ENCODE data around the gene CRACR2B. TPM values are rescaled to one million over a fixed set of nuclear protein-coding genes. Genes with fewer than 3 reads are reported as not detected.

The CRACR2B gene
- total RNA-seq, 1 donor from 2014 or later: 0.57 TPM

DNA sequence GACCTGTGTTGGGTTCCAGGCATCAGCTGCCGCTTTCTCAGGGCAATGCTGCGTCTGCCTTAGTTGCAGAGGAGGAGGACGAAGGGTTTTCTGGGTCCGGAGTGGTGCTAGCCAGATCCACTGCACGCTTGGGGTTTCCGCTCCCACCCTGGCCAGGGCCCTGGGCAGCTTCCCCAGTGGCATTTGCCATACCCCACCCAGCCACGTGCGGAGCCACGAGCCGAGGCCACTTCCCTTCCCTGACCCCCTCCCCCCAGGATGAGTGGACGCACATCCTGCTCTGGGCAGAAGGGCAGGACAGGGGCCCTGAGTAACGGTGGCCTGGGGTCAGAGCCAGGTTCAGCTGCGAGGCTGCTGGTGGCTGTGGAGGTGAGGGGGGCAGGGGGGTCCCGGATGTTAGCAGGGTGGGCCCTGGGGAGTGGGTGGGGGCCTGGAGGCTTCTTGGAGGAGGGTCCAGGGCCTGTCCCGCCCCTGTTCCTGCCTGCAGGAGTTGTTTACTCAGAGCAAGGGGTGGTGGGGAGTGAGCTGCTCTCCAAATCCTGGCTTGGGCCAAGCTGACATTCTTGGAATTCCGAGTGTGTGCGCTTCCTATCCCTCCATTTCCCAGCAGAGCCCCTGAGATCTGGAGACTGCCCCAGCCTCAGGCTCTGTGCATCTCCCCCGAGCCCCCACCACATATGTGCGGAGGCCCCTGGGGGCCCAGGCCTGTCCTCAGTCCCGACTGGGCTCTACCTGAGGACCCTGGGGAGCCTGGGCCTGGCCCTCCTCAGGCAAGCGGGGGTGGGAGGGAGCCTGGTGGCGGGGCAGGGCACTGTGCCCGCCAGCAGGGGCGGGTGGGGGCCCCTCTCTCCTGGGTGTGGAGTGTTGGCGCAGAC, 16.3 kb downstream of the CRACR2B start:
- Mint-ChIP-seq H3K9me3 (ENCODE audit: low read depth) (no peaks in the 10 kb centered on the region), H3K4me1 (ENCODE audit: low read depth) (peaks cover 56% of the 10 kb centered on the region), H3K27me3 (ENCODE audit: low read depth) (no peaks in the 10 kb centered on the region), H3K4me3 (ENCODE audit: unreplicated experiment) (peak overlapping the region; percentile 85), H3K27ac (ENCODE audit: unreplicated experiment) (peak overlapping the region; percentile 94), H3K36me3 (ENCODE audit: low read depth) (peaks cover 4% of the 10 kb centered on the region)
- DNase-seq (ENCODE audit: low spot score): no peak
- TF ChIP-seq, protein P1, sequence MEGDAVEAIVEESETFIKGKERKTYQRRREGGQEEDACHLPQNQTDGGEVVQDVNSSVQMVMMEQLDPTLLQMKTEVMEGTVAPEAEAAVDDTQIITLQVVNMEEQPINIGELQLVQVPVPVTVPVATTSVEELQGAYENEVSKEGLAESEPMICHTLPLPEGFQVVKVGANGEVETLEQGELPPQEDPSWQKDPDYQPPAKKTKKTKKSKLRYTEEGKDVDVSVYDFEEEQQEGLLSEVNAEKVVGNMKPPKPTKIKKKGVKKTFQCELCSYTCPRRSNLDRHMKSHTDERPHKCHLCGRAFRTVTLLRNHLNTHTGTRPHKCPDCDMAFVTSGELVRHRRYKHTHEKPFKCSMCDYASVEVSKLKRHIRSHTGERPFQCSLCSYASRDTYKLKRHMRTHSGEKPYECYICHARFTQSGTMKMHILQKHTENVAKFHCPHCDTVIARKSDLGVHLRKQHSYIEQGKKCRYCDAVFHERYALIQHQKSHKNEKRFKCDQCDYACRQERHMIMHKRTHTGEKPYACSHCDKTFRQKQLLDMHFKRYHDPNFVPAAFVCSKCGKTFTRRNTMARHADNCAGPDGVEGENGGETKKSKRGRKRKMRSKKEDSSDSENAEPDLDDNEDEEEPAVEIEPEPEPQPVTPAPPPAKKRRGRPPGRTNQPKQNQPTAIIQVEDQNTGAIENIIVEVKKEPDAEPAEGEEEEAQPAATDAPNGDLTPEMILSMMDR (IDR thresholded peaks at IDR 0.05): no peak

DNA sequence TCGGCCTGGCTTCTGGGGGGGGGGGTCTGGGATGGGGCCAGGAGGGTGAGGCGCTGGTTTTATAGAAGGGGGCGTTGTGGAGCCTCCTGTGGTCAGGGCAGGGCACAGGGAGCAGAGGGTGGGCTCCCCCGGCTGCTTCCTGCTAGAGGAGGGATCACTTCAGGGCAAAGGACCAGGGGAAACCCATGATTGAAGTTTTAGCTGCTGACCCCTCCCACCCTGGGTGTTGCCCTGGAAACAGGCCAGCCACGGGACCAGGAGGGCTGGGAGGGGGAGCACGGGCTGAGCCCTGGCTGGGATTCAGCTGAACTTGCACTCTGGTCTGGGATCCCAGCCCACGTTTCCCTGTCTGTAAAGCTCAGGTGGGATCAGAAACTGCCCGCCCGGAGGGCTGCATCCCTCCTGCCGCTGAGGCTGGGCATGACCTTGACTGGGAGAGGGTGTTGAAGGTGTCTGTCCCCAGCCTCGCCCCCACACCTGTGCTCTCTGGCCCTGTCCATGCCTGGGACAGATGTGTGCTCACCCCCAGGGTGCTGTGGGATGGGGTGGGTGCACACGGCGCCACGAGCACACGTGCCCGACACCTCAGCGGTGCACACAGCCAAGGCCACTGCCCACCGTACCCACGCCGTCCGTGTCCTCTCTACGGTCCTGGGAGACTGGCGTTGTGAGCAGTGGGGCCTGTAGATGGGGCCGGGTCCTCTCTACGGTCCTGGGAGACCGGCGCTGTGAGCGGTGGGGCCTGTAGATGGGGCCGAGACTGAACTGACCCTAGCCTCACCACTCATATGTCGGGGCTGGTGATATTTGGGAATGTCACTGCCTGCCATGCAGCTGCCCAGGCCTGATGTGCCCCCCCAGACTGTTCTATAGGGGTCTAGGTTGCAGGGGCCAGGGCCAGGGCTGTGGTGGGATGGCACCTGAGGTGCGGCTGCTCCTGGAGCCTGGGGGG, 17.2 kb downstream of the CRACR2B start:
- H3K27ac Mint-ChIP-seq (ENCODE audit: unreplicated experiment): peak overlapping the region; percentile 85
- TF ChIP-seq, protein P1 (IDR thresholded peaks at IDR 0.05): peak; percentile 57
- H3K4me1 Mint-ChIP-seq (ENCODE audit: low read depth): peaks cover 52% of the 10 kb centered on the region
- H3K27me3 Mint-ChIP-seq (ENCODE audit: low read depth): no peaks in the 10 kb centered on the region
- H3K36me3 Mint-ChIP-seq (ENCODE audit: low read depth): peaks cover 3% of the 10 kb centered on the region
- no peaks in the 10 kb centered on the region for H3K9me3 Mint-ChIP-seq (ENCODE audit: low read depth)
- no peak for DNase-seq (ENCODE audit: low spot score)
- peak overlapping the region; percentile 60 for H3K4me3 Mint-ChIP-seq (ENCODE audit: unreplicated experiment)

DNA sequence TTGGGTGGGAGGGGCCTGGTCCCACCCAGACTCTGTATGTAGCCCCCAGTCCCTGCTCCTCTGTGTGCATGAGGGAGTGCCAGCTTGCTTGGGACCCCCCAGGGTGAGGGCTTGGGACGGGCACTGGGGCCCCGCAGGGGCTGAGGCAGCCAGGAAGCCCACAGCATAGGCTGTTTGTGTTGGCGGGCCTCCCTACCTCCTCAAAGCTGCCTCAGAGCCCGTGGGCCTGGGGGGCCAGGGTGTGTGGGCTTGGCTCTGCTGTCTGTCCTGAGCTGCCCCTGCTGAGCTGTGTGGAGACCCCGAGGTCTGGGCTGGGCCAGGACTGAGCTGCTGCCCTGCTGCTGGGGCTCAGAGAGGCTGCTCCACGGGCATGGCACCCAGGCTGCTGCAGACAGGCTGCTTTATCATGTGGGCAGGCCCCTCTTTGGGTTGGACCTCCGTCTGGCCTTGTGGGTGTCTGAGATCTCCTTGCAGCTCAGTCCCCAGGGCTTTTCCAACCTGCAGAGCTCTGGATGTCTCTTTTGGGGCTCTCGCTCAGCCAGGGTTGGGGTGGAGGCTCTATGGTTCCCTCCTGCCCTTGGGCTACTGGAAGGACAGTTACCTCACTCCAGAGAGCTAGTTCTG, 18.3 kb downstream of the CRACR2B start:
- H3K9me3 Mint-ChIP-seq (ENCODE audit: low read depth): no peaks in the 10 kb centered on the region
- peak overlapping the region; percentile 60 for H3K4me3 Mint-ChIP-seq (ENCODE audit: unreplicated experiment)
- H3K27ac Mint-ChIP-seq (ENCODE audit: unreplicated experiment): peak overlapping the region; percentile 65
- no peaks in the 10 kb centered on the region for H3K36me3 Mint-ChIP-seq (ENCODE audit: low read depth)
- TF ChIP-seq, protein P1 (IDR thresholded peaks at IDR 0.05): no peak
- peaks cover 42% of the 10 kb centered on the region for H3K4me1 Mint-ChIP-seq (ENCODE audit: low read depth)
- no peak for DNase-seq (ENCODE audit: low spot score)
- H3K27me3 Mint-ChIP-seq (ENCODE audit: low read depth): no peaks in the 10 kb centered on the region

DNA sequence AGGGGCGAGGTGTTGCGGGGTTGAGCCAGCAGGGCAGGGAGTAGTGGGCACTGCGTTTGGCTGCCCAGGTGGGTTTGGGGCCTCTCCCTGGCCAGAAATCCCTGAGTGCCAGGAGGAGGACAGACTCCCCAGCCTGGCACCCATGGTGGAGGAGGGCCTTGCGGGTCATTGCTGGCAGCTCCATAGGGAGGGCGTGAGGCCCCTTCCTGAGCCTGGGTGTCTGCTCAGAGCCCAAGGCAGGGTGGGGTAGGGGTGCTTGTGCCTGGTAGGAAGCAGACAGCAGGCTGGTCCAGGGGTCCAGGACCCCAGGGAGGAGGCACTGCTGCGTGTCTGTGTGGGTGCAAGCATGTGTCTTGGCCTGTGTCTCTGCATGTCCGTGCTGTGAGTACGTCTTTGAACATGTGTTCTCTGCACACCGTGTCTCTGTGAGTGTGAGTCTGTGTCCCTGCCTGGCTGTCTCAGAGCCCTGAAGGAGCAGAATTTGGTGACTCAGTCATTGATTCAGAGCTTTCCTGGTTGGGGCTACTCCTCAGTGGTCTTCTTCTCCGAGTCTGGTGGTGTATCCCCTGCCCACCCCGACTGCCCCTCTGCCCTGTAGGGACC, 18.9 kb downstream of the CRACR2B start:
- H3K27ac Mint-ChIP-seq (ENCODE audit: unreplicated experiment): peak overlapping the region; percentile 17
- peaks cover 38% of the 10 kb centered on the region for H3K4me1 Mint-ChIP-seq (ENCODE audit: low read depth)
- no peak for DNase-seq (ENCODE audit: low spot score)
- H3K4me3 Mint-ChIP-seq (ENCODE audit: unreplicated experiment): no peak overlapping the region
- H3K36me3 Mint-ChIP-seq (ENCODE audit: low read depth): no peaks in the 10 kb centered on the region
- H3K9me3 Mint-ChIP-seq (ENCODE audit: low read depth): no peaks in the 10 kb centered on the region
- H3K27me3 Mint-ChIP-seq (ENCODE audit: low read depth): no peaks in the 10 kb centered on the region
- TF ChIP-seq, protein P1 (IDR thresholded peaks at IDR 0.05): no peak

Data from chondrocyte (in vitro differentiated cells).